Right renal pelvis (tissue), 4 donors: ENCODE measurements around the gene ZBTB7B. TPM values are rescaled to one million over a fixed set of nuclear protein-coding genes. Genes with fewer than 3 reads are reported as not detected.
A peak's percentile ranks its signal among the peaks of the same experiment; 100 is the strongest.

Source experiments
- DNase-seq, 4 donors: peaks; one replicate each; pipeline ENCODE4 v3.0.0-alpha.2; 2013; ENCODE audit warnings: low read depth in 4 of 4, low spot score in 3 of 4, missing footprints in 1 of 4
- polyA plus RNA-seq, 4 donors: library from polyadenylated mRNA; unstranded; fragments of 120-200 nt; gene quantifications; one replicate each; pipeline ENCODE4 v1.2.1, GENCODE V29; 2013; ENCODE audit not compliant: insufficient read length in 4 of 4

ZBTB7B gene
- polyA plus RNA-seq, 4 donors: 13.0 to 17.4 (median 14.4) TPM

DNA sequence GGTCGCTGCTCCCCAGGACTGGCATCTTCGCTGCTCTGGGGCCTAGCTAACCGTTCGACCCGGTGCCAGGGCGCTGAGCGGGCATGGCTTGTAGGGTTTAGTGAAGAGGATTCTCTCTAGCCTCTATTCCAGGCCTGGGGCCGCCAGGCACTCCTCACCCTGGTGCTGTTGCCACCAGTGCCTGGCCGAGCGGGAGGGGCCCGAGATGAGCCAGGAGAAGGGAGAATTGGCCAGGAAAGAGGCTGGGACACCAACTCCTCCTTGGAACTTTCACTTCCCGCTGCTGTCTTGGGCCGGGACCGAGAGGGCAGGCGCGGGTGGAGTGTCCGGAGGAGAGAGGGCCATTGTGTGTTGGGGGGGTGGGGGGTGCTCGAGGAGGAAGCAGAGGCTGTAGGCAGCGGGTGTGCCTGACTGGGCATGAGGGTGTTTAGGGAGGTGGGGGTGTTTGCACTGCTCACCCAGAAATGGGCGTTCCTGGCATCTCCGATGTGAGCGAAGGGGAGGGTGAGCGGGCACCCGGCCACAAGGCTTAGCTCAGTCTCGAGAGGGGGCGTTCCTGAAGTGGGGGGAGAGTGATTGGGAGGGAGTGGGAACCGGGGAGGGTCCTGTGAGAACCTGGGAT lies 49.3 kb downstream of the ZBTB7B start:
- no peak for DNase-seq

GRCh38 chr1:155052439-155053395 lies 50.1 kb downstream of the ZBTB7B start:
- DNase-seq: no peak

GRCh38 chr1:155053531-155054105 lies 51.0 kb downstream of the ZBTB7B start:
- DNase-seq: no peak

DNA sequence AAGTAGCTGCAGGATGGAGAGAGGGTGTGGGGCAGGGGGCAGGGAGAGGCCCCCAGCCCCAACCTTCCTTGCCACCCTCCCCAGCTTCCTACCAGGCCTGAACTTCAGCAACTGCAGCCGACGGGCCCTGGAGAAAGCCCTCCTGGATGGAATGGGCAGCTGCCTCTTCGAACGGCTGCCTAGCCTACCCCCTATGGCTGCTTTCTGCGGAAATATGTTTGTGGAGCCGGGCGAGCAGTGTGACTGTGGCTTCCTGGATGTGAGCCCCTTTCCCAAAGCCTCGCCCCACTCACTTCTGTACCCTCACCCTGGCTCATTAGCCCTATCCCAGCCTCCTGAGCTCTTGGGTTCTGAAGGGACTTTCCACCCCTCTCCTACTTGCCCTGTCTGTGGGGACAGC lies 54.5 kb downstream of the ZBTB7B start:
- DNase-seq: no peak

GRCh38 chr1:155057788-155058211 lies 55.2 kb downstream of the ZBTB7B start:
- no peak for DNase-seq

GRCh38 chr1:155060736-155061135 lies 58.1 kb downstream of the ZBTB7B start:
- no peak for DNase-seq

- DNase-seq: peak in 1 of 4 donors; percentile 73
These were observed 59.0 kb downstream of the ZBTB7B start for GRCh38 chr1:155061381-155062150.

DNA sequence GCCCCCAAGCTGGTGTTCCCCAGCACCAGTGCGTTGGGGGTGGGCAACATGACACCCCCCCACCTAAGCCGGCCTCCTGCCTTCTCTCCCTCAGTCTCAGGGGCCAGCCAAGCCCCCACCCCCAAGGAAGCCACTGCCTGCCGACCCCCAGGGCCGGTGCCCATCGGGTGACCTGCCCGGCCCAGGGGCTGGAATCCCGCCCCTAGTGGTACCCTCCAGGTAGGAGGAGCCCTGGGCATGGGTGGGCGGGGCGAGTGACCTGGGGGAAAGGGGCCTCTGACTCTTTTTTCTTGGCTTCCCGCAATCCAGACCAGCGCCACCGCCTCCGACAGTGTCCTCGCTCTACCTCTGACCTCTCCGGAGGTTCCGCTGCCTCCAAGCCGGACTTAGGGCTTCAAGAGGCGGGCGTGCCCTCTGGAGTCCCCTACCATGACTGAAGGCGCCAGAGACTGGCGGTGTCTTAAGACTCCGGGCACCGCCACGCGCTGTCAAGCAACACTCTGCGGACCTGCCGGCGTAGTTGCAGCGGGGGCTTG lies 59.6 kb downstream of the ZBTB7B start:
- DNase-seq: no peak

GRCh38 chr1:155062702-155063411 lies 60.3 kb downstream of the ZBTB7B start:
- DNase-seq: no peak

DNA sequence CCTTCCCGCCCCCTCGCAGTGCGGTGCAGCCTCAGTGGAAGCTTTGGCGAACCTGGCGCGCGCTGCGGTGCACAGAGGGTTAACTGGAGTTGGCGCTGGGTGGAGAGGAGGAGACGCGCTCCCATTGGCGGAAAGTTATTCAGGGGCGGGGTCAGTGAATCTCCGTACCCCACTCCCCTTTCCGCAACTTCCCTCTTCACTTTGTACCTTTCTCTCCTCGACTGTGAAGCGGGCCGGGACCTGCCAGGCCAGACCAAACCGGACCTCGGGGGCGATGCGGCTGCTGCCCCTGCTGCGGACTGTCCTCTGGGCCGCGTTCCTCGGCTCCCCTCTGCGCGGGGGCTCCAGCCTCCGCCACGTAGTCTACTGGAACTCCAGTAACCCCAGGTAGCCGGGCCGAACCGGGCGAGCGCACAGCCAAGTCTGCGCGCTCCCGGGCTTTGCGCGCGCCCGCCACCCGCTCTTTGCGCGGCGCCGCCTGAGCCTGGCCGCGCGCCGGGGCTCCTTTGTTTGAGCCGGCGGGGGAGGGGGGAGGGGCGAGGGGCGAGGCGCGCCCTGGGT lies 61.0 kb downstream of the ZBTB7B start, which contains the start of gene EFNA4:
TSS of gene EFNA4 (plus strand) at position 191 of the 561 bp plus-strand sequence. CDS start at position 275, 84 bp downstream.
- DNase-seq: peak; percentile 82 to 87 (median 84)

DNA sequence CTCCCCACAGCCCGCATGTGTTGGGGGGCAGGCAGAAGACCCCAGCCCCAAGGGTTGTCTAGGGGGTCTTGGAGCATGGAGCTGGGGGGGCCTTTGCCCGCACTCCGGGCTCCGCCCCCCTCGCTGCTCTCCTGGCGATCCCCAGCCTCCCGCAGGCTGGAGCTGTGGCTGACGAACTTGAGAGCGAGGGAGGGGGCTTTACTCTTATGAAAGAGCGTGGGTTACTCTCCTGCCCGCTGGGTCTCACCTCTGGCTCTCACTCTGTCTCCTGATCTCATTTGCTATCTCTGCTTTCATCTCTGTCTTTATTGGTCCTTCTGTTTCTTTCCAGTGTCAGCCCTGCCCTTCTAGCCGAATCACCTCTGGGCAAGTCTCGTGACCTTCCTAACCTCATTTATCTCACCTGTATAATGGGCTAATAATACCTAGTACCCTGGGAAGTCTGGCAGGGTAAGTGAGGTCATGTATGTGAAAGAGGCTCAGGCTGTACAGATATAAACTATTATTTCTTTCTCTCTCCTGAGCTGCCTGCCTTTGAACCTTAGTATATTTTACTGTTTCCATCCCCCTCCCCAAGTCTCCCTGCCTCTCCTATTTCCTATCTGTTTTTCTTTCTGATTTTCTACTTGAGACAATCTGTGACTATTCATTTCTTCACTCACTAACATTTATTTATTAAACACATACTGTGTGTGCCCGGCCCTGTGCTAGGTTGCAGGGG lies 61.7 kb downstream of the ZBTB7B start:
- no peak for DNase-seq

GRCh38 chr1:155064832-155065429 lies 62.3 kb downstream of the ZBTB7B start:
- no peak for DNase-seq

- no peak for DNase-seq
These were observed 64.2 kb downstream of the ZBTB7B start for GRCh38 chr1:155066777-155067176.

Other genes starting within 250 kb of the ZBTB7B start
- 1 to 10 TPM; 2.3 to 2.8 (median 2.6) TPM for gene KCNN3, start 132.5 kb upstream of the ZBTB7B start, polyA plus RNA-seq
- gene PMVK, start 66.1 kb upstream of the ZBTB7B start, polyA plus RNA-seq: 10 to 100 TPM; 33.2 to 44.8 (median 34.6) TPM
- 10 to 100 TPM; 64.9 to 74.6 (median 71.5) TPM for gene PBXIP1, start 46.7 kb upstream of the ZBTB7B start, polyA plus RNA-seq
- gene PYGO2, start 41.0 kb upstream of the ZBTB7B start, polyA plus RNA-seq: 10 to 100 TPM; 46.9 to 52.2 (median 50.7) TPM
- 10 to 100 TPM; 87.1 to 89.4 (median 88.0) TPM for gene SHC1, start 32.1 kb upstream of the ZBTB7B start, polyA plus RNA-seq
- gene CKS1B, start 28.1 kb upstream of the ZBTB7B start, polyA plus RNA-seq: 100 to 1,000 TPM in 2 of 4 donors, 10 to 100 TPM in 2; 89.4 to 103 (median 100) TPM
- gene FLAD1, start 19.5 kb upstream of the ZBTB7B start, polyA plus RNA-seq: 10 to 100 TPM; 29.7 to 31.6 (median 30.8) TPM
- gene LENEP, start 9.2 kb upstream of the ZBTB7B start, polyA plus RNA-seq: under 1 TPM; 0.26 to 0.43 (median 0.34) TPM
- 1 to 10 TPM; 1.6 to 2.1 (median 1.8) TPM for gene DCST2, start 31.0 kb downstream of the ZBTB7B start, polyA plus RNA-seq
- under 1 TPM; 0.19 to 0.31 (median 0.28) TPM for gene DCST1, start 31.0 kb downstream of the ZBTB7B start, polyA plus RNA-seq
- 10 to 100 TPM; 42.9 to 63.4 (median 44.4) TPM for gene ADAM15, start 48.5 kb downstream of the ZBTB7B start, polyA plus RNA-seq
- 10 to 100 TPM; 18.5 to 22.9 (median 21.4) TPM for gene EFNA4, start 60.9 kb downstream of the ZBTB7B start, polyA plus RNA-seq
- 1 to 10 TPM; 6.0 to 7.9 (median 7.1) TPM for gene EFNA3, start 76.0 kb downstream of the ZBTB7B start, polyA plus RNA-seq
- gene EFNA1, start 125.1 kb downstream of the ZBTB7B start, polyA plus RNA-seq: 10 to 100 TPM; 67.0 to 75.7 (median 72.2) TPM
- gene SLC50A1, start 133.1 kb downstream of the ZBTB7B start, polyA plus RNA-seq: 10 to 100 TPM; 52.7 to 63.7 (median 58.5) TPM
- gene DPM3, start 137.7 kb downstream of the ZBTB7B start, polyA plus RNA-seq: 10 to 100 TPM; 31.8 to 57.2 (median 36.6) TPM
- gene KRTCAP2, start 170.5 kb downstream of the ZBTB7B start, polyA plus RNA-seq: 100 to 1,000 TPM; 137 to 177 (median 153) TPM
- 1 to 10 TPM; 2.7 to 4.1 (median 3.2) TPM for gene TRIM46, start 171.0 kb downstream of the ZBTB7B start, polyA plus RNA-seq
- gene THBS3, start 205.1 kb downstream of the ZBTB7B start, polyA plus RNA-seq: 10 to 100 TPM; 28.1 to 41.7 (median 33.4) TPM
- gene MTX1, start 205.9 kb downstream of the ZBTB7B start, polyA plus RNA-seq: 10 to 100 TPM; 38.8 to 50.3 (median 42.0) TPM